HG03575 (cell line): ENCODE results near the gene DTWD2.
A peak's percentile ranks its signal among the peaks of the same experiment; 100 is the strongest.

Experiments
- ATAC-seq: cut with Tn5 transposase; IDR thresholded peaks from one replicate; pipeline ENCODE4 v1.9.1; 2021; ENCODE audit not compliant: unreplicated experiment, insufficient number of reproducible peaks, low FRiP score; ENCODE audit errors: extremely low read depth

The DTWD2 gene

GRCh38 chr5:118808441-118808840, 179.9 kb downstream of the DTWD2 start:
- ATAC-seq: no peak

GRCh38 chr5:118806571-118806970, 181.8 kb downstream of the DTWD2 start:
- no peak for ATAC-seq

DNA sequence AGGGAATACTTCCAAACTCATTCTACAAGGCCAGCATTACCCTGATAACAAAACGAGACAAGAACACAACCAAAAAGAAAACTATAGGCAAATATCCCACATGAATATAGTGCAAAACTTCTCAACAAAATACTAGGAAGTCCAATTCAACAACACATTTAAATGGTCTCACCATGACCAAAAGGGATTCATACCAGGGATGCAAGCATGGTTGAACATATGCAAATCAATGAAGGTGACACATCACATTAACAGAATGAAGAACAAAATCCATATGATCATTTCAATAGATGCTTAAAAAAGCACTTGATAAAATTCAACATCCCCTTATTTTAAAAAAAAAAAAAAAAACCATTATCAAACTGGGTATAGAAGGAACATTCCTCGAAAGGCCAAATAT, 186.0 kb downstream of the DTWD2 start:
- ATAC-seq: no peak

DNA sequence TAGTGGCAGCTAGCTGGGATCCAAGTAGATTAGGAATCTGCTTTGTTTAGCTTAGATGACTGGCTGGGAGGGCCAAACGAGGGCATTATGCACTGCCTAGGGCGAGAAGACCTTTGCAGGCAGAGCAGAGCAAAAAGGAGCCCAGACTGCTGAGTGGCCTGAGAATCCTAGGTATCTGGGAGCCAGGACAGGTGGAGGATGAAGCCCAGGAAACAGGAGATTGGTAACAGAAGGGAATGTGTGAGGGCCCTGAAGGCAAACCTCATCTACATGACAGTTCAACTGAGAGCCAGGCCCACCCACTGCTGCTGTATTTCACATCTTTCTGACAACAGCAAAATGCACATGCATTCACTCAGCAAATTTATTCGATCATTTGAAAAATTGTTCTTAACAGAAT, 192.3 kb downstream of the DTWD2 start:
- no peak for ATAC-seq

- ATAC-seq: no peak
Measured at GRCh38 chr5:118794281-118794680, 194.1 kb downstream of the DTWD2 start.

DNA sequence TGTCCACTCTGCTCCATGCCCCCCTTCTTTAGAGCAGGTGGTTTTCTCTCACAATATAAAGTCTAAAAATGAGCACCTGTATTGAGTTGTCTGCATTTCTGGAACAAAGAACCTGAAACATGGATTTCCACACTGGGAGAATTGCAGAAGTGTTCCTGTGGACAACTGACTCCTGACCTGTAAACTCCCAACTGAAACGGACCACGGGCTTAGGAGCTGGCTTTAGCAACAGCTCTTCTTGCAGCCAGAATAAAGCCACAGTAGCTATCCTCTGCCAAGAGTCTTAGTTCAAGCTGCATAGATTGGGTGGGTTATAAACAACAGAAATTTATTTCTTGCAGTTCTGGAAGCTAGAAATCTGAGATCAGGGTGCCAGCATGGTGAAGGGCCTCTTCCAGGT, 194.7 kb downstream of the DTWD2 start:
- ATAC-seq: no peak

DNA sequence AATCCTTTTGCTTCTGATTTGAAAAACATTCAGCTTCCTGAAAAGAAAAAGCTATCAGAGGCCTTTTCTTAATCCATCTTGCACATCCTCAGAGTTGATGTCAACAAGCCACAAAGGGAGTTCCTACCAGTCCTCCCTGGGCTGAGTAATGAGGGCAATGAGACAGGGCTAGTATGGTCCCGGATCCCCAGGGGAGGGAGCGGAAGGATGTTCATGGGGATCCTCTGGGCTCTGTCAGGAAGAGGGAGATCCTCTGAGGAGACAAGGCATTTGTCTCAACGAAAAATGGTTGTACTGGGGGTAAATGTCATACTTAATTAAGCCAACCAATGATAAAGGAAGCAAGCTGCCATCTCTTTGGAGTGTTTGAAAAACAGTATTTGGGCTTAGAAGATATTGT, 195.3 kb downstream of the DTWD2 start:
- no peak for ATAC-seq

GRCh38 chr5:118791926-118792734, 196.2 kb downstream of the DTWD2 start:
- ATAC-seq: peak; percentile 93

- no peak for ATAC-seq
Measured at GRCh38 chr5:118789366-118789765, 199.0 kb downstream of the DTWD2 start.

DNA sequence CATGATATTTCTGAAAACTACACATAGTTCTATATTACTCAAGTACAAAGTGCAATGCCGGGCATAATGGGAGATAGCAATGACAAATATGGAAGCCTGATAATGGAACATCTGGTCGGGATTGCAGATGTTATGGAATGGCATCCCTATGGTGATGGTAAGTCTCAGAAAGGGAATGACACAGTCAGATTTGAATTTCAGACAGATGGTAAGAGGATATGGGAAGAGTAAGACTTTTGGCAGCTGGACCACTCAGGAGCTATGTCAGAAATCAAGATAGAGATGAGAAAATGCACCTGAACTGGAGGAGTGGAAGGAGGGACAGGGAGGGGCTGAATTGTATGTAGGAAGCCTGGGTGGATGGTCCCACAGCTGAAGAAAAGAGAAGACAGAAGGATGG, 200.0 kb downstream of the DTWD2 start:
- no peak for ATAC-seq
